Upper lobe of left lung (tissue), 6 donors: ENCODE measurements around the gene MRPL14. TPM values are rescaled to one million over a fixed set of nuclear protein-coding genes. Genes with fewer than 3 reads are reported as not detected.

Experiments
- ATAC-seq, 2 donors: fragments of 200-7000 bp; cut with Tn5 transposase; one replicate each; pipeline ENCODE4 v1.9.1; 2022; ENCODE audit warnings: mild to moderate bottlenecking in 2 of 2, moderate library complexity in 2 of 2; ENCODE audit not compliant: low FRiP score in 2 of 2
- DNase-seq, 2 donors: peaks; one replicate each; pipeline ENCODE4 v3.0.0-alpha.2; 2019 to 2020
- H3K27ac ChIP-seq, 4 donors: fragments of 200-600 bp; sonication (generic); one replicate each; pipeline ENCODE4 v1.5.1; 2016 to 2019
- H3K27me3 ChIP-seq, 4 donors: fragments of 200-600 bp; sonication (generic); one replicate each; pipeline ENCODE4 v1.5.1; 2017 to 2019
- H3K36me3 ChIP-seq, 4 donors: fragments of 200-600 bp; sonication (generic); one replicate each; pipeline ENCODE4 v1.5.1; 2016 to 2019
- H3K4me1 ChIP-seq, 4 donors: fragments of 200-600 bp; sonication (generic); one replicate each; pipeline ENCODE4 v1.5.1; 2018 to 2019
- H3K4me3 ChIP-seq, 4 donors: fragments of 200-600 bp; sonication (generic); one replicate each; pipeline ENCODE4 v1.5.1; 2017 to 2019; ENCODE audit warnings: mild to moderate bottlenecking in 2 of 4, moderate library complexity in 1 of 4
- H3K9me3 ChIP-seq, 4 donors: fragments of 200-600 bp; sonication (generic); one replicate each; pipeline ENCODE4 v1.5.1; 2018 to 2019
- EP300 ChIP-seq, 4 donors: sonication (generic); formaldehyde crosslinking; IDR thresholded peaks; one replicate each; pipeline ENCODE4 v1.5.1; 2017; ENCODE audit warnings: antibody characterized with exemption in 4 of 4, control low read depth in 2 of 4
- POLR2A ChIP-seq, 4 donors: fragments of 450-650 bp; IDR thresholded peaks; one replicate each; pipeline ENCODE4 v1.5.1; 2016 to 2017; ENCODE audit warnings: antibody characterized with exemption in 4 of 4, mild to moderate bottlenecking in 2 of 4
- POLR2AphosphoS5 ChIP-seq, 2 donors: sonication (generic); formaldehyde crosslinking; IDR thresholded peaks; one replicate each; pipeline ENCODE4 v1.5.1; 2017; ENCODE audit warnings: antibody characterized with exemption in 2 of 2
- WGBS, 2 donors: methylation state at CpG; one replicate each; pipeline ENCODE4 v1.1.5; 2017 to 2018; 5-methylcytosine and 5-hydroxymethylcytosine counted together
- total RNA-seq, 6 donors: library from RNA; depleted of rRNA in 4 of 6; stranded (reverse); fragments of >200 nt in 4 of 6; gene quantifications; one replicate each; pipeline versions ENCODE4 v1.1.0 to v1.2.1, GENCODE V29; 2016 to 2021
- TF ChIP-seq, protein P1 (sequence below), 6 experiments: fragments of 450-650 bp in 4 of 6; fragments of 200-600 bp in 2 of 6; sonication (generic) in 2 of 6; IDR thresholded peaks; one replicate each; pipeline ENCODE4 v1.5.1; 2016 to 2019; ENCODE audit warnings: antibody characterized with exemption in 6 of 6
- donor health status: DM: no; HTN: no; CAD: no; lungs with moderate emphysema.
- donor health status: DM: no; HTN: yes; CAD: no; lungs with severe emphysema.

The MRPL14 gene
- total RNA-seq, 6 donors from 2014 or later, result 89.1 to 164 (median 97.7) TPM

DNA sequence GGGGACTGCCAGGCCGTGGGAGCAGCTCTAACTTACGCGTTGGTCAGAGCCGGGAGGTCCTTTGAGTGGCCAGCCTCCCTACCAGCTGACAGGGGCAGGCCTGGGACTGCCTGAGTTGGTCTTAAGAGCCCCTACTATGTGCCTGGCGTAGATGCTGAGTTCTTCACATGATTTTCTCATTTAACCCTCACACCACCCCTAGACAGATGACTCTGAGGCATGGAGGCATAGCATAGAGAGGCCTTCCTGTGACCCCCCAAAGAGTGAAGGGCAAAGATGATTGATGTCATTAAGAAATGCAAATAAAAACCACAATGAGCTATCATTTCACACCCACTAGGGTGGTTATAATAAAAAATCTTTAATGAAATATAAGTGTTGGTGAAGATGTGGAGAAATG, 36.8 kb downstream of the MRPL14 start:
- H3K4me3 ChIP-seq, result no peak overlapping the region
- ATAC-seq, result no peak
- TF ChIP-seq, protein P1, sequence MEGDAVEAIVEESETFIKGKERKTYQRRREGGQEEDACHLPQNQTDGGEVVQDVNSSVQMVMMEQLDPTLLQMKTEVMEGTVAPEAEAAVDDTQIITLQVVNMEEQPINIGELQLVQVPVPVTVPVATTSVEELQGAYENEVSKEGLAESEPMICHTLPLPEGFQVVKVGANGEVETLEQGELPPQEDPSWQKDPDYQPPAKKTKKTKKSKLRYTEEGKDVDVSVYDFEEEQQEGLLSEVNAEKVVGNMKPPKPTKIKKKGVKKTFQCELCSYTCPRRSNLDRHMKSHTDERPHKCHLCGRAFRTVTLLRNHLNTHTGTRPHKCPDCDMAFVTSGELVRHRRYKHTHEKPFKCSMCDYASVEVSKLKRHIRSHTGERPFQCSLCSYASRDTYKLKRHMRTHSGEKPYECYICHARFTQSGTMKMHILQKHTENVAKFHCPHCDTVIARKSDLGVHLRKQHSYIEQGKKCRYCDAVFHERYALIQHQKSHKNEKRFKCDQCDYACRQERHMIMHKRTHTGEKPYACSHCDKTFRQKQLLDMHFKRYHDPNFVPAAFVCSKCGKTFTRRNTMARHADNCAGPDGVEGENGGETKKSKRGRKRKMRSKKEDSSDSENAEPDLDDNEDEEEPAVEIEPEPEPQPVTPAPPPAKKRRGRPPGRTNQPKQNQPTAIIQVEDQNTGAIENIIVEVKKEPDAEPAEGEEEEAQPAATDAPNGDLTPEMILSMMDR (IDR thresholded peaks at IDR 0.05), result no peak

DNA sequence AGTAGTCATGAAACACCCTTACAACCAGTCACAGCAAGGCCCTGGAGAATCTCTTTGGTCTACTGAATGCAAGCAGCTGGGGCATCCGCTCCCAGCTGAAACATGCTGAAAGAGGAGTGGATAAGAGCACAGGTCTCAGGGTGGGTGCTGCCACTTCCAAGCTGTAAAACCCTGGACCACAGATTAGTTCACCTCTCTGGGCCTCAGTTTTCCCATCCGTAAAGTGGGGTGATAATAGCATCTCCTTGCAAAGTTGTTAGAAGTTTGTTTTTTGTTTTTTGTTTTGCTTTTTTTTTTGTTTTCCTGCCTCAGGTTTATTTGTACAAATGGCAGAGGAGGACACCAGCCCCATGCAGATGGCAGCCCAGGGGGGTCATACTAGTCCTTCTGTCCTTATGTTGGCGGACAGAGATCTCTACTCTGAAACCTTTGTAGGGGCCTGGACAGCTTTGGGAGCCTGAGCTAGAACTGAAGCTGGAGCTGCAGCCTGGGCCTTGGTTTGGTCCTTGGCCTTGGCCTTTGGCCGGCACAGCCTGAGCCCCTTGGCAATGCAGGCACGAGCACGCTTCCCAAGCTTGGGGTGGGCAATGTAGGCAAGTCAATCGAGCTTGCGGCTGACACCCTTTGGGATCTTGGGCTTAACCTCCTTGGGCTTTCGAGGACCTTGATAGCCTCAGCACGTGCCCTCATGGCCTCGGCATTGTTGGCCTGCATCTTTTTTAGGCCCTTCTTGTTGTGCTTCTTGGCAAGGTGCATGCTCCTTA, 38.2 kb downstream of the MRPL14 start:
- no peak for TF ChIP-seq POLR2AphosphoS5 (IDR thresholded peaks at IDR 0.05)
- no peak for TF ChIP-seq POLR2A (IDR thresholded peaks at IDR 0.05)
- no peak for TF ChIP-seq EP300 (IDR thresholded peaks at IDR 0.05)
- TF ChIP-seq, protein P1 (IDR thresholded peaks at IDR 0.05), result no peak
- Histone ChIP-seq H3K4me1 (peaks cover 0 to 8% (median 3%) of the 10 kb centered on the region in 4 donors), H3K27ac (no peak overlapping the region), H3K9me3 (no peaks in the 10 kb centered on the region), H3K27me3 (no peaks in the 10 kb centered on the region), H3K36me3 (peaks cover 0 to 10% (median 4%) of the 10 kb centered on the region in 4 donors), H3K4me3 (no peak overlapping the region)
- 93 to 98% methylated on average over 11 of the region's 11 CpGs for WGBS, 2 donors
- ATAC-seq, result no peak
- DNase-seq, result no peak

More for the DNA sequence above, 36.8 kb downstream of the MRPL14 start:
- H3K27me3 ChIP-seq, result no peaks in the 10 kb centered on the region
- H3K27ac ChIP-seq, result no peak overlapping the region
- peaks cover 0 to 8% (median 3%) of the 10 kb centered on the region in 4 donors for H3K4me1 ChIP-seq
- DNase-seq, result no peak
- H3K36me3 ChIP-seq, result peaks cover 0 to 10% (median 4%) of the 10 kb centered on the region in 4 donors
- H3K9me3 ChIP-seq, result no peaks in the 10 kb centered on the region
- 83 to 89% methylated on average over 5 of the region's 5 CpGs for whole genome bisulfite sequencing, 2 donors

DNA sequence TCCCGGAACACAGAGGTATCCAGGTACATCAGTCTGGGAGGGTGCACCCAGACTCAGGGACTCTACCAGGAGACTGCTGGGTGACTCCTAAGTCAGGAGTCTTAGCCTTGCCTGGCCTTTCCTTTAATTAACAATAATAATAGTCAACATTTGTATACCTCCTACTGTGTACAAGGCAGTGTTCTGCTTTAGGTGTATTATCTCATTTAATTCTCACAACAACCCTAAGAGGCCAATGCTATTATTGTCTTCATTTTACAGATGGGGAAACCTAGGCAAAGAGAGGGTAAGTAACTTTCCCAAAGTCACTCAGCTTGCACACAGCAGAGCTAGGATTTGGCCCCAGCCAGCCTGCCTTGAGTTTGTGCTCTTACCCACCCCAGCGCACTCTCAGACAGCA, 39.6 kb downstream of the MRPL14 start:
- Histone ChIP-seq H3K4me3 (no peak overlapping the region), H3K36me3 (peaks cover 0 to 10% (median 4%) of the 10 kb centered on the region in 4 donors), H3K4me1 (peaks cover 0 to 8% (median 3%) of the 10 kb centered on the region in 4 donors), H3K27me3 (no peaks in the 10 kb centered on the region), H3K27ac (no peak overlapping the region), H3K9me3 (no peaks in the 10 kb centered on the region)
- ATAC-seq (no peak), DNase-seq (no peak)
- no peak for TF ChIP-seq POLR2A (IDR thresholded peaks at IDR 0.05)
- no peak for TF ChIP-seq EP300 (IDR thresholded peaks at IDR 0.05)
- TF ChIP-seq, protein P1 (IDR thresholded peaks at IDR 0.05), result no peak
- TF ChIP-seq POLR2AphosphoS5 (IDR thresholded peaks at IDR 0.05), result no peak
- WGBS, 2 donors, result 84 to 95% methylated on average over 2 of the region's 2 CpGs

DNA sequence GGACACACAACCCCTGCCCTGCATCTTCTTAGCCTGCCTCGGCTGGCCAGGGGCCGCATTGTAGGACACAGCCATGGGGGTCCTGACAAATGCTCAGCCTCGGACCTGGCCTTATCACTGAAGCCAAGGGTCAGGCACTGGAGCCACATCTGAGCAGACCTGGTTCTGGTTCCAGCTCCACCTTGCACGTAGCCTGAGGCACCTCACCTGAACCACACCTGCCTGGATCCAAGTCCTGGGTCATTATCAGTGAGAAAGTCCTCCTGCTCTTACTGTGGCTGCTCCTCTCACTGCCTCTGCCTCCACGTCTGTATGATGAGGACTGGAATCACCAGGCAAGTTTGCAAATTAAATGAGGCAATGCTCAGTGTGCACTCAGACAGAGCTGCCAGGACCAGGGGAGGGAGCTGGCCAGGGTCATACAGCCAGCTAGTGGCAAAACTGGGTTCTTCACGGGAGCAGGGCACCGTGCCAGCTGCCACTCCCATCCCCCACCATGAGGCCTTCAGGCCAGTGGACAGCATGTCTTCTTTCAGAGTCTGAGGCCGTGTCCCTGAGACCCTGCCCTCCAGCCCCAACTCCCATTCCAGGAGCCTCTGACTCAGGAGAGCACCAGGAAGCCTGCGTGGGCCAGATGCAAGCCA, 40.2 kb downstream of the MRPL14 start:
- DNase-seq (peak; percentile 73 to 85), ATAC-seq (peak in 1 of 2 donors; percentile 43)
- Histone ChIP-seq H3K4me1 (peaks cover 0 to 8% (median 3%) of the 10 kb centered on the region in 4 donors), H3K9me3 (no peaks in the 10 kb centered on the region), H3K4me3 (no peak overlapping the region), H3K27me3 (no peaks in the 10 kb centered on the region), H3K36me3 (peaks cover 0 to 10% (median 4%) of the 10 kb centered on the region in 4 donors), H3K27ac (no peak overlapping the region)
- WGBS, 2 donors, result 70 to 81% methylated on average over 8 to 9 of the region's 9 CpGs
- TF ChIP-seq, protein P1 (IDR thresholded peaks at IDR 0.05), result no peak
- no peak for TF ChIP-seq POLR2A (IDR thresholded peaks at IDR 0.05)
- no peak for TF ChIP-seq POLR2AphosphoS5 (IDR thresholded peaks at IDR 0.05)
- TF ChIP-seq EP300 (IDR thresholded peaks at IDR 0.05), result no peak
